ENCODE measurements around the gene MED22. TPM values are rescaled to one million over a fixed set of nuclear protein-coding genes. Genes with fewer than 3 reads are reported as not detected.
"Not testable (repeated sequence)": the region's sequence is repeated elsewhere in the genome, so short reads cannot be mapped to it uniquely, and the experiment has no call there.

MED22 gene
- total RNA-seq, 4 donors from 2014 or later: 12.3 to 31.1 (median 26.9) TPM

DNA sequence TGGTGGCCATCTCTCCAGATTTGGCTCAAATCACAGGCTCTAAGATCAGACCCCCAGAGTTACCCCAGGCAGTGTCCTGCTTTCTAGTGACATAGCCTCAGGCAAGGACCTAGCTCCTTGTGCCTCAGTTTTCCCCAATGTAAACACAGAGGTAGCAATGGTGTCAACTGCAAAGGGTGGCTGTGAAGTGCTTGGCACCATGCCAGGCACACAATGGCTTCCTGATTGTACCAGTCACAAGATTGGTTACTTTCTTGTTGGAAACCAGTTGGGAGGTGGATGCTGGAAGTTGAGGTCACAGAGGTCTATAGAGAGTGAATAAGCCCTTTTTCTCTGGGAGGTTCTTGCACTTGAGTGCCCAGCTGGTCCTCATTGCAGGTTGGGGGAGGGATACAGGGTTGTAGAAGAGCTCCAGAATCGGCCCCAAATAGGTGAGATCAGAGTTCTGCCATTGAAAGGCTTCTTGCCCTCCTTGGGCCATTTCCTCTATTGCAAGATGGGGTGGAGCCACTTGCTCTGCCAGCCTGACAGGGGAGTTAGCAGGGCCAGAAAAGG lies 30.6 kb upstream of the MED22 start:
- WGBS, 2 donors: 73 to 100% methylated on average over 1 of the region's 1 CpG
- TF ChIP-seq, protein P1, sequence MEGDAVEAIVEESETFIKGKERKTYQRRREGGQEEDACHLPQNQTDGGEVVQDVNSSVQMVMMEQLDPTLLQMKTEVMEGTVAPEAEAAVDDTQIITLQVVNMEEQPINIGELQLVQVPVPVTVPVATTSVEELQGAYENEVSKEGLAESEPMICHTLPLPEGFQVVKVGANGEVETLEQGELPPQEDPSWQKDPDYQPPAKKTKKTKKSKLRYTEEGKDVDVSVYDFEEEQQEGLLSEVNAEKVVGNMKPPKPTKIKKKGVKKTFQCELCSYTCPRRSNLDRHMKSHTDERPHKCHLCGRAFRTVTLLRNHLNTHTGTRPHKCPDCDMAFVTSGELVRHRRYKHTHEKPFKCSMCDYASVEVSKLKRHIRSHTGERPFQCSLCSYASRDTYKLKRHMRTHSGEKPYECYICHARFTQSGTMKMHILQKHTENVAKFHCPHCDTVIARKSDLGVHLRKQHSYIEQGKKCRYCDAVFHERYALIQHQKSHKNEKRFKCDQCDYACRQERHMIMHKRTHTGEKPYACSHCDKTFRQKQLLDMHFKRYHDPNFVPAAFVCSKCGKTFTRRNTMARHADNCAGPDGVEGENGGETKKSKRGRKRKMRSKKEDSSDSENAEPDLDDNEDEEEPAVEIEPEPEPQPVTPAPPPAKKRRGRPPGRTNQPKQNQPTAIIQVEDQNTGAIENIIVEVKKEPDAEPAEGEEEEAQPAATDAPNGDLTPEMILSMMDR (IDR thresholded peaks at IDR 0.05): no peak
- TF ChIP-seq POLR2A (IDR thresholded peaks at IDR 0.05): no peak
- no peak overlapping the region for H3K4me3 ChIP-seq (ENCODE audit: low read depth, poor library complexity, severe bottlenecking)
- intact Hi-C loops (cut with DNase I; ENCODE audit: low total_unique reads): no loop called here
- no peak for DNase-seq (ENCODE audit: low spot score in 2 of 2)

DNA sequence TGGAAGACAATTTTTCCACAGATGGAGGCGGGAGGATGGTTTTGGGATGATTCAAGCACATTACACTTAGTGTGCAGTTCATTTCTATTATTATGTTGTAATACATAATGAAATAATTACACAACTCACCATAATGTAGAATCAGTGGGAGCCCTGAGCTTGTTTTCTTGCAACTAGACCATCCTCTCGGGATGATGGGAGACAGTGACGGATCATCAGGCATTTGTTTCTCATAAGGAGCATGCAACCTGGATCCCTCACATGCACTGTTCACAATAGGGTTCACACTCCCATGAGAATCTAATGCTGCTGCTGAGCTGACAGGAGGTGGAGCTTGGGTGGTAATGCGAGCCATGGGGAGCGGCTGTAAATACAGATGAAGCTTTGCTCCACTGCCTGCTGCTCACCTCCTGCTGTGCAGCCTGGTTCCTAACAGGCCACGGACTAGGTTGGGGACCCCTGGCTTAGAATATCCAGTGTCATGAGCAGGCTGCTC lies 29.8 kb upstream of the MED22 start:
- intact Hi-C loops (cut with DNase I; ENCODE audit: low total_unique reads): no loop called here
- DNase-seq (ENCODE audit: low spot score in 2 of 2): no peak
- 51 to 52% methylated on average over 5 to 6 of the region's 6 CpGs for WGBS, 2 donors
- TF ChIP-seq, protein P1 (IDR thresholded peaks at IDR 0.05): no peak
- no peak for TF ChIP-seq POLR2A (IDR thresholded peaks at IDR 0.05)
- H3K4me3 ChIP-seq (ENCODE audit: low read depth, poor library complexity, severe bottlenecking): no peak overlapping the region

DNA sequence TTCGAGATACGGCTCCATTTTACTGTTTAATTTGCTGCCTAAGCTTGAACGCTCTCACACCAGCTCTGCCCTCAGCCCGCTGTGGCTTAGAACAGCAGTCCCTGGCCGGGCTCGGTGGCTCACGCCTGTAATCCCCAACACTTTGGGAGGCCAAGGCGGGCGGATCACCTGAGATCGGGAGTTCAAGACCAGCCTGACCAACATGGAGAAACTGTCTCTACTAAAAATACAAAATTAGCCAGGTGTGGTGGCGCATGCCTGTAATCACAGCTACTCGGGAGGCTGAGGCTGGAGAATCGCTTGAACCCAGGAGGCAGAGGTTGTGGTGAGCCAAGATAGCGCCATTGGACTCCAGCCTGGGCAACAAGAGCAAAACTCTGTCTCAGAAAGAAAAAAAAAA lies 29.3 kb upstream of the MED22 start:
- DNase-seq (ENCODE audit: low spot score in 2 of 2); intact Hi-C loops (cut with DNase I; ENCODE audit: low total_unique reads); H3K4me3 ChIP-seq (ENCODE audit: low read depth, poor library complexity, severe bottlenecking): not testable (repeated sequence)
- 74 to 78% methylated on average over 14 of the region's 14 CpGs for WGBS, 2 donors

DNA sequence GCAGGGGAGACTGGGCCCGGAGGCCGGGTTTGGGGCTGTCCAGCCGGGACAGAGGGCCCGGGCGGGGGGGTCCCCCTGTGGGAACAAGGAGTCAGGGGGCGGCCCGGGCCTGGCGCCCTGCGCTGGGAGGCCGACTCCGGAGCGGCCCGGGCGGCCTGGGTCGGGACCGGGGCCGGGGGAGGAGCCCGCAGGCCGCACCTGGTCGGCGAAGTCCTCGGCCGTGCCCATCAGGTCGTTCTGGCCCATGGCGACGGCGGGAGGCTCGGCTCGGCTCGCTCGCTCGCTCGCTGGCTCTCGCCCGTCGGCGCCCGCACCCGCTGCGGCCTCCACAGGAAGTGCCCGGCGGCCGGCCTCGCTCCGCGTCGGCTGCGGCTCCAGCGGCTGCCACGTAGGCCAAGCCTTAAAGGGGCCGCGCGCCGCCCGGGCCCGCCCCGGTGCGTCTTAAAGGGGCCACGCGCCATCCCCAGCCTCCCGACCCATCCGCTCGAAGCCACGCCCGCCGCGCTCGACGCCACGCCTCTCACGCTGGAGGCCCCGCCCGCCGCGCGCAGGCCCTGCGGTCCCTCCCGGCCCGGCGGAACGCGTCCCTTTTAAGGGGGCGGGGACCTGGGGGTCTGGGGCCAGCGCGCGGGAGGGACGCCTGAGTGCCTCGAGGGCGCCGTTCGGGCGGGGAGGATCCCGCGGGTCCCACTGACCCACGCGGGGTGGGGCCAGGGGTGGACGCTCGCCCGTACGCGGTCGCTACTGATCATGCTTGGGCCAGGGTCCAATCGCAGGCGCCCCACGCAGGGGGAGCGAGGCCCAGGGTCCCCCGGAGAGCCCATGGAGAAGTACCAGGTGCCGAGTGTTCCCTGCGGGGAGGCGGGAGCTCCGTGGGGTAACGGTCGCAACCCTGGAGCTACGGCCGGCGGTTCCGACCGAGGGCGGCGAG lies 28.1 kb upstream of the MED22 start, which contains the start of the genes STKLD1 and SURF4:
TSS of gene STKLD1 (plus strand) at position 643 of the 931 bp plus-strand sequence. CDS start at position 751, 108 bp downstream.
TSS of gene SURF4 (minus strand) at position 337 of the 931 bp plus-strand sequence. CDS start at position 246, 91 bp downstream.
- WGBS, 2 donors: 1% methylated on average over 30 to 50 of the region's 120 CpGs
- peak; percentile 93 to 99 for DNase-seq (ENCODE audit: low spot score in 2 of 2)
- peak within 1 kb of the TSS; percentile 99 for H3K4me3 ChIP-seq (ENCODE audit: low read depth, poor library complexity, severe bottlenecking)
- TF ChIP-seq POLR2A (IDR thresholded peaks at IDR 0.05): peak in 1 of 2 donors; percentile 38
- TF ChIP-seq, protein P1 (IDR thresholded peaks at IDR 0.05): no peak
- intact Hi-C loops (cut with DNase I; ENCODE audit: low total_unique reads): no loop called here

DNA sequence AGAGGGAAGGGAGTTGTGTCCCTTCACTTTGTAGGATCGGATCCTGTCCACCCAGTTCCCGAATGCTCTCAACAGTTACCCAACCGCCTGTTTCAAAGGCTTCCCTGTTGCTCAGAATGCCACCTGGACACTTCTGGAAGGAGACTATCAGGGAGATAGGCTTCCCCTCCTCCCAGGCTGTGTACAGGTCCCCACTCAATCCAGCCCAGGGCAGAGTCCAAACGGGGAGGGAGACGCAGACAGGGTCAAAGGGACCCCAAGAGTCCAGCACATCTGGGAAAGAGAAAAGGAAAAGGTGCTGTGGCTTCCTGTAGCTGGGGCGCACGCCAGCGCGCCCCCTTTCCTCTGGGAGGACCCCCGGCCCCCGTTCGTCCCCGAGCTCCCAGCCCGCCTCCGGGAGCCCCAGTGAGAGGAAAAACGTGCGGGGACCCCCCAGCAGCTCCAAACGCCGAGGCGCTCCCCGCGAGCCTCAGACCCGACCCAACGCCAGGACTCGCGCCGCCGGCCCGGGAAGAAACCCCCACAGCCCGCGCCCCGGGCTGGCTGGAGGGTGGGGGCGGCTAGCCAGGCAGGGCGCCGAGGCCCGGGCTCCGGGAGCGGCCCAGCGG lies 27.3 kb upstream of the MED22 start:
- H3K4me3 ChIP-seq (ENCODE audit: low read depth, poor library complexity, severe bottlenecking): peak overlapping the region; percentile 99
- no peak for DNase-seq (ENCODE audit: low spot score in 2 of 2)
- TF ChIP-seq, protein P1 (IDR thresholded peaks at IDR 0.05): no peak
- no peak for TF ChIP-seq POLR2A (IDR thresholded peaks at IDR 0.05)
- intact Hi-C loops (cut with DNase I; ENCODE audit: low total_unique reads): no loop called here
- 0 to 1% methylated on average over 15 to 28 of the region's 39 CpGs for WGBS, 2 donors

Measured in lower leg skin (tissue), 4 donors.